CD4-positive, alpha-beta T cell treated with Interleukin-4 for 1 hour (primary cell): ENCODE results near the gene PAK3.

ENCODE experiments used
- DNase-seq, 2 donors: peaks; one replicate each; pipeline ENCODE4 v3.0.0-alpha.2; 2020 to 2022

PAK3 gene

DNA sequence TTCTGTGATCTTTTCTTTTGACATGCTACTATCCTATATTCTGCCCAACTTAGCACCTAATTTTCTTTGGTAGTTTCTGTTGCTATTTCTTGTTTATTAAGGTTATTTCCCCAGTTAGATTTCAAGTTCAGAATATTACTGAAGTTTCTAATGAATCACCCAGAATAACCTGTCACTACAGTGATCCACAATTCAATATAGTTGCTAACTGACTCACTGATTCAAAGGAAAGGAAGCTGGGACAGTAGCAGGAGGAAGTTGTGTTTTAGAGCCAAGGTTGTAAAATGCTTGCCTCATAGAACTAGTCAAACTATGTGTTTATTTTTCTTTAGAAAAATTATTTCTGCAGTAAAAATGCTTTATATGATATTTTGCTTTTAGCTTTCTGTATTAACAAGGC, 37.4 kb downstream of the PAK3 start:
- no peak for DNase-seq

- no peak for DNase-seq
Measured at GRCh38 chrX:111145878-111146277, 49.9 kb downstream of the PAK3 start.

GRCh38 chrX:111151764-111152163, 55.8 kb downstream of the PAK3 start:
- no peak for DNase-seq

GRCh38 chrX:111159232-111159631, 63.2 kb downstream of the PAK3 start:
- DNase-seq = no peak

GRCh38 chrX:111164728-111165127, 68.7 kb downstream of the PAK3 start:
- DNase-seq = no peak

DNA sequence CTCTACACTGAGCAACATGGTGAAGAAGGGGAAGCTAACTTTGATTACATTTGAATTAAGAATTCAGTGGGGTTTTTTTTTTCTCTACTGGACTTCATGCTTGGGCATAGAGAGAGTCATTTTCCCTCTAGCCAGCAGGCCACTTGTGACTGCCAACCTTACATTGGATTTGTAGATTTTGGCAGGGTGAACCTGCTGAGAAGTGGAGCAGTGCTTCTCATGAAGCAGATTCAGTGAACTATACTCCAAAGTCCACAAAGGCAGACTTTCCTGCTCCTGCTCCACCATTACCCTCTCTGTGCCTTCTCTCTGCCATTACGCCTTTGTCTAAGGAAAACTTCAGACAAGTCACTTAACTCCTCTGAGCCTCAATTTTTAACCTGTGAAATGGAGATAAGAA, 69.9 kb downstream of the PAK3 start:
- no peak for DNase-seq

GRCh38 chrX:111167334-111167733, 71.3 kb downstream of the PAK3 start:
- no peak for DNase-seq

- no peak for DNase-seq
Measured at GRCh38 chrX:111168314-111168713, 72.3 kb downstream of the PAK3 start.

GRCh38 chrX:111169141-111169540, 73.2 kb downstream of the PAK3 start:
- DNase-seq = no peak

DNA sequence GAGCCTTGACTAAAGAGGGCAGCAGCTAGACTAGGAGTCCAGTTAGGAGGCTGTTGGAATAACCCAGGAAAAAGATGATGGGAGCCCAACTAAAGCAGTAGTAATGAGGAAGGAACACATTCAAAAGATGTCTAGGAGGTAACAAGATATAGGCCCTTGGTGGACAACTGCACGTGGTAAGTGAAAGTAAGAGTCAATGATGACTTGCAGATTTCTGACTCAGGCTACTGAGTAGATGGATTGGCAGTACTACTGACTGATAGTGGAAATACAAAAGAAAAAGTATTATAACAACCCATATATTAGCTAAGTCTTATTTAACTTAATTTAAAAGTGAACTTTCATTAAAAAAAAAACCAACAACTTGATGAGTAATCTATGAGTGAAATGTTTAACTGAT, 74.0 kb downstream of the PAK3 start:
- DNase-seq = no peak

- no peak for DNase-seq
Measured at GRCh38 chrX:111180750-111181240, 84.8 kb downstream of the PAK3 start.

- no peak for DNase-seq
Measured at GRCh38 chrX:111181951-111182350, 86.0 kb downstream of the PAK3 start.

DNA sequence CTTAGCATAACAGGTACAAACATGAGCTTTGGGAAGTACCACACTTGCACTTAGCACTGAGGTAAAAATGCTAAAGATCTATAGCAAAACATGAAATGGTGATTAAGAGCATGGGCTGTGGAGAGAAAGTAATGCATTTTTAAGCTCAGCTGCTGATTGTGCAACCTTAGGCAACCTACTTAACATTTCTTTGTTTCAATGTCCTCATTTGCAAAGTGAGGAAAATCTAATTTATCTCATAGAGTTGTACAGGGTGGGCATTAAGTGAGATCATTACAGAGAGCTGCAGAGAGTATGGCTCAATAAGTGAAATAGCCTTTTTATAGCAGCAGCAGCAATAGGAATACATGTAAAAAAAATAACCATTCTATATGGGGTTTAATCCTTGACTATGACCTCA, 87.0 kb downstream of the PAK3 start:
- DNase-seq = no peak

DNA sequence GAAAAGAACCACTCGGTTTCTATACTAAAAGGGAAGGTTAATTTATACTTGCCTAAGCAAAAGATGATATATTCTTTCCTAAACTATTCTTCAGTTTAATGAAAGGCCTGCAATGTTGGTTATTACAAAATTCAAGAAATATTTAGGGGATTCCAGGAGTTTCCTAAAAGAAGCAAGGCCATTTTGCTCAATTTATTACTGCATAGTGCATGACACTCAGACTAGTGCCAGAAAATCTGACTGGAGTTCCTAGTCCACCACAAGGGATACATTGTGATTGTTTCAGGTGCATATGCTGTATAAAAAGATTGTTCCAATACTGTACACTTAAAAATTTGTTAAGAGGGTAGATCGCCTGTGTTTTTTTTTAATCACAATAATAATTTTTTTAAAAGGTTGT, 95.6 kb downstream of the PAK3 start:
- no peak for DNase-seq

DNA sequence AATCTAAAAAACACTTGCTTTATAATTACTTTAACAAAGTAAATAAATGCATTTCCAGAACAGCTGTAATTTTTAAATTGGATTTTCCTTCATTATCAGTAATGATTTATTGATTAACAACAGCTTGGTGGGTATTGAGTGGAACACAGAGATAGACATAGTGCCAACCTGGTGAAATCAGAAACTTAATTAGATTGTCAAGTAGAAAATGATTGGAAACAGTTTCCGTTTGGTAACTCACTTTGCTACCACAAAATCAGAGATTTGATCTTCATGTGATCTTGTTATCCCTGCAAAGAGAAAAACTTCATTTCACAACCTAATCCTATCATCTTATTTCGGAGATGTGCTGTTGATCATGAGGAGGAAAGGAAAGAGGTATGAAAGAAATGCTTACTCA, 103.5 kb downstream of the PAK3 start:
- DNase-seq = no peak

GRCh38 chrX:111200327-111200726, 104.3 kb downstream of the PAK3 start:
- DNase-seq = no peak

- DNase-seq = no peak
Measured at GRCh38 chrX:111207851-111208250, 111.9 kb downstream of the PAK3 start.

DNA sequence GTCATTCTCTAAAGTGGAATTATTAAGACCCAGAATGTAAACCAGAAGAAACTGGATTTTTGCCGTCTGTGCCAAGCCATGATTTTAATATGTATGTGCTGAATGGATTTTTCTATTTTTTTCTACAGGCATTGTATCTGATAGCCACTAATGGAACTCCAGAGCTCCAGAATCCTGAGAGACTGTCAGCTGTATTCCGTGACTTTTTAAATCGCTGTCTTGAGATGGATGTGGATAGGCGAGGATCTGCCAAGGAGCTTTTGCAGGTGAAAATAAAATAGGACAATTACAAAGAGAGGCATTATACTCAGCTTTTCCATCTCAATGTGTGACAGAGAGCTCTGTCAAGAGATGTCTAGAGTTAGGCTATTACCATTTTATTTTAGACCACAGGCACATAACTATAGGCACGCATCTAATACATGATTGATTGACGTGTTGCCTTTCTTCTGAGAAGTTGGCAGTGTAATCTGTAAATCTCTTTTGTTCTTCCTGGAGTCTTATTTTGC, 120.4 kb downstream of the PAK3 start:
- no peak for DNase-seq

DNA sequence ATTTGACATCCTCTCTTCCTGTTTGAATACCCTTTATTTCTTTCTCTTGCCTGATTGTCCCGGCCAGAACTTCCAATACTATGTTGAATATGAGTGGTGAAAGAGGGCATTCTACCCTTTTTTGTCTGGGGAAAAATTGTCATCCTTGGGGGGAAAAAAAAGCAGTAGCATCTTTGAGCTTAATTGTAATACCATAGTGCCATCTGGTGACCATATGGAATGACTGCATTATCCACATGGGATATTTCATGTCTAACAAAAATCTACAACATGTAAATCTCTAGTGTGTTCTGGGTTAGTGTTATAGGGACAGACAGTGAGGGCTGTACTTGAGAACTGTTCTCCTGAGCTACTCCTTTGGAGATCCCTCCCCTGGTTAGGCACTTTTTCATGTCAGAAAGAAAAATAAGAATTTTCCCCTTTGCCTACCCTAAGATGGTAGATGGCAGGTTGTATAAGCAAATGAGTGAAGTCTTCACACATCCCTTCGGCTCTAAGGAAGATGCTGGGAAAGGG, 148.3 kb downstream of the PAK3 start:
- DNase-seq = peak in 1 of 2 donors; percentile 14

- DNase-seq = no peak
Measured at GRCh38 chrX:111254896-111255693, 159.1 kb downstream of the PAK3 start.

- DNase-seq = no peak
Measured at GRCh38 chrX:111257733-111258132, 161.7 kb downstream of the PAK3 start.

DNA sequence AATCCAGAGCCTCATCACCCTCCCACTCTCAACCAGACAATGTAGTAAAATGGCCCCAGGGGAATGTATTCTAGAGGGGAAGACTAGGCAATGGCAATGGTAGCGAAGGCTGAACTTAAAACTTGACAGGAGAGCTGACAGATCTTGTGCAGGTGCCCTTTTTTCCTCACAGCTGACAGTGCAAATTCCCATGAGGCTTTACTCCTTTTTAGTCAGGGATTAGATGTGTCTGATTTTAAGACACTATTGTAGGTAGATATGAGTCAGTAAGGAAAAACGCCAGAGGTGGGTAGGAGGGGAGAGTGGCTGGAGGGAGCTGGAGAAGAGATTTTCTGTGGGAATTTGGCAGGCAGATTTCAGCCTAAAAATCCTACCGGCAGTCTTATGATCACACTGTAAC, 163.6 kb downstream of the PAK3 start:
- no peak for DNase-seq

GRCh38 chrX:111260451-111260850, 164.5 kb downstream of the PAK3 start:
- no peak for DNase-seq

DNA sequence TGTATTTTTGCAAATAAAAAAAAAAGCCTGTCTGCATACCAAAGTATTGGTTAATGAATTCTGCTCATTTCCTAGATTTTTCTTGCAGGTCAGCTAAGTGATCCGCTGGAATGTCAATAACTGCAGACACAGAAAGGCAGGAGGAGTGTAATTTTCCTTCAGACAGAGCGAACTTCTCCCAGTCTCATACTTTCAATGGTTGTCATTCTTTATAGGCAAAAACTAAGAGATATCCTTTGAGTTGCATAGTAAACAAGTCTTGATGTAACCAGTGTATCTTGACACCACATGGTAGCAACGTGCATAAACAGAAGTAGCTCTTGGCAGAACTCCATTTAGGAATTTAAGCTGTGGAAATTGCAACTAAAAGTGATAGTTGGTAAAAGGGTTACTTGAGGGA, 166.1 kb downstream of the PAK3 start:
- DNase-seq = no peak

DNA sequence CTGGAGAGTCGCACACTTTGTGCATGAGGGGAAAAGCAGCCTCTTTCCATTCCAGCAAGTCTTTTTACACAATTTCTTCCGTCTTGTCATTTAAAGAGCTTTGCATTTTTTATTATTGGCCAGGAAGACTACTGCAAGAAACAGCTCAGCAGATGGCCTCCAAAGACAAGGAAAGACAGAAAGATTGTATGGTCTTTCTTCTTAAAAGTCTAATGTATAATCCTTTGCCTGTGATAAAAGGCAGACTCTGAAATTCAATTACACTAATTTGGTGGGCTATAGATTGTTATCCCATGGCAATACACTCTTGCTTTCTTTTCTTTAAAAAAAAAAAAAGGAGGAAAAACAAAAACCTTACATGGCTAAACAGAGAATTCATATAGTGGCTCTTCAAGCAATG, 168.4 kb downstream of the PAK3 start:
- DNase-seq = no peak
